BLaER1 treated with 17β-estradiol and CSF1 and Interleukin-3, amounts not matched to agents 10 nM and 100 nM (cell line): ENCODE data around the gene PPM1N.
A peak's percentile ranks its signal among the peaks of the same experiment; 100 is the strongest.

Source experiments
- H3K27ac ChIP-seq, 11 experiments: shearing (Covaris generic); formaldehyde crosslinking; 2 replicates each; pipeline ENCODE4 v1.8.1; 2022
- H3K27me3 ChIP-seq, 11 experiments: shearing (Covaris generic); formaldehyde crosslinking; 2 replicates each; pipeline ENCODE4 v1.8.1; 2022
- H3K36me3 ChIP-seq, 11 experiments: shearing (Covaris generic); formaldehyde crosslinking; 2 replicates each; pipeline ENCODE4 v1.8.1; 2022
- H3K4me1 ChIP-seq, 10 experiments: shearing (Covaris generic); formaldehyde crosslinking; 2 replicates each; pipeline ENCODE4 v1.8.1; 2022
- H3K4me2 ChIP-seq, 11 experiments: shearing (Covaris generic); formaldehyde crosslinking; 2 replicates each; pipeline ENCODE4 v1.8.1; 2022
- H3K4me3 ChIP-seq, 10 experiments: shearing (Covaris generic); formaldehyde crosslinking; 2 replicates each; pipeline ENCODE4 v1.8.1; 2022
- H3K9ac ChIP-seq, 11 experiments: shearing (Covaris generic); formaldehyde crosslinking; 2 replicates each; pipeline ENCODE4 v1.8.1; 2022
- H3K9me3 ChIP-seq, 11 experiments: shearing (Covaris generic); formaldehyde crosslinking; replicated peaks in 1 of 11; 2 replicates each; pipeline ENCODE4 v1.8.1; 2022
- H4K20me1 ChIP-seq, 11 experiments: shearing (Covaris generic); formaldehyde crosslinking; 2 replicates each; pipeline ENCODE4 v1.8.1; 2022
- Cebpa-rat ChIP-seq, 11 experiments: shearing (Covaris generic); IDR thresholded peaks; 2 replicates each; pipeline ENCODE4 v1.8.1; 2022

PPM1N gene

GRCh38 chr19:45472563-45473366, 25.5 kb upstream of the PPM1N start:
- no peak for TF ChIP-seq Cebpa-rat (IDR thresholded peaks at IDR 0.05)
- H3K27me3 ChIP-seq, result peaks cover 52 to 70% (median 62%) of the 10 kb centered on the region in 11 experiments

GRCh38 chr19:45473367-45473681, 24.9 kb upstream of the PPM1N start:
- H3K4me3 ChIP-seq, result no peak overlapping the region
- H4K20me1 ChIP-seq, result peaks cover 0 to 32% (median 8%) of the 10 kb centered on the region in 11 experiments; a peak in 15 of 22 replicates
- peaks cover 52 to 67% (median 62%) of the 10 kb centered on the region in 11 experiments for H3K27me3 ChIP-seq
- no peak for TF ChIP-seq Cebpa-rat (IDR thresholded peaks at IDR 0.05)
- no peak overlapping the region for H3K9ac ChIP-seq
- peaks cover 30 to 70% (median 62%) of the 10 kb centered on the region in 10 experiments for H3K4me1 ChIP-seq
- no peak overlapping the region for H3K27ac ChIP-seq
- H3K36me3 ChIP-seq, result no peaks in the 10 kb centered on the region
- no peaks in the 10 kb centered on the region for H3K9me3 ChIP-seq
- no peak overlapping the region for H3K4me2 ChIP-seq

More at GRCh38 chr19:45472563-45473366, 25.5 kb upstream of the PPM1N start:
- Histone ChIP-seq H3K27ac (no peak overlapping the region), H3K4me2 (peak overlapping the region in 10 of 11 experiments; percentile 2 to 65 (median 37); a peak in 17 of 22 replicates), H4K20me1 (peaks cover 0 to 36% (median 11%) of the 10 kb centered on the region in 11 experiments; a peak in 15 of 22 replicates), H3K36me3 (no peaks in the 10 kb centered on the region), H3K4me3 (peak overlapping the region in 1 of 10 experiments; percentile 46; a peak in 1 of 20 replicates), H3K9ac (peak overlapping the region in 1 of 11 experiments; percentile 4; a peak in 1 of 22 replicates), H3K9me3 (no peaks in the 10 kb centered on the region), H3K4me1 (peaks cover 29 to 69% (median 61%) of the 10 kb centered on the region in 10 experiments)

GRCh38 chr19:45473682-45474605, 24.3 kb upstream of the PPM1N start:
- H3K9ac ChIP-seq, result 0 out of 22 replicates have a peak overlapping the region, but pooled peaks of 1 of the 11 experiments have one; percentile 10
- H3K9me3 ChIP-seq, result no peaks in the 10 kb centered on the region
- peaks cover 30 to 67% (median 59%) of the 10 kb centered on the region in 10 experiments for H3K4me1 ChIP-seq
- no peak overlapping the region for H3K27ac ChIP-seq
- H4K20me1 ChIP-seq, result peaks cover 0 to 26% (median 4%) of the 10 kb centered on the region in 11 experiments; a peak in 11 of 22 replicates
- H3K27me3 ChIP-seq, result peaks cover 52 to 63% (median 62%) of the 10 kb centered on the region in 11 experiments
- H3K4me2 ChIP-seq, result no peak overlapping the region
- no peak for TF ChIP-seq Cebpa-rat (IDR thresholded peaks at IDR 0.05)
- H3K36me3 ChIP-seq, result no peaks in the 10 kb centered on the region
- H3K4me3 ChIP-seq, result no peak overlapping the region

GRCh38 chr19:45474606-45475521, 23.4 kb upstream of the PPM1N start:
- Histone ChIP-seq H3K27me3 (peaks cover 52 to 63% (median 62%) of the 10 kb centered on the region in 11 experiments), H3K27ac (no peak overlapping the region), H3K4me2 (peak overlapping the region in 4 of 11 experiments; percentile 3 to 38 (median 20); a peak in 2 of 22 replicates), H3K9me3 (no peaks in the 10 kb centered on the region), H3K4me3 (no peak overlapping the region), H3K4me1 (peaks cover 28 to 62% (median 54%) of the 10 kb centered on the region in 10 experiments), H3K9ac (no peak overlapping the region), H4K20me1 (peaks cover 0 to 23% (median 4%) of the 10 kb centered on the region in 11 experiments; a peak in 11 of 22 replicates), H3K36me3 (no peaks in the 10 kb centered on the region)
- TF ChIP-seq Cebpa-rat (IDR thresholded peaks at IDR 0.05), result no peak

GRCh38 chr19:45475537-45476291, 22.5 kb upstream of the PPM1N start:
- Histone ChIP-seq H3K4me2 (peak overlapping the region in 9 of 11 experiments; percentile 7 to 60 (median 38); a peak in 15 of 22 replicates), H3K4me3 (no peak overlapping the region), H3K9ac (no peak overlapping the region), H4K20me1 (peaks cover 0 to 19% (median 4%) of the 10 kb centered on the region in 11 experiments; a peak in 11 of 22 replicates), H3K9me3 (no peaks in the 10 kb centered on the region), H3K36me3 (no peaks in the 10 kb centered on the region), H3K27ac (no peak overlapping the region), H3K27me3 (peaks cover 50 to 59% (median 58%) of the 10 kb centered on the region in 11 experiments), H3K4me1 (peaks cover 20 to 53% (median 45%) of the 10 kb centered on the region in 10 experiments)
- TF ChIP-seq Cebpa-rat (IDR thresholded peaks at IDR 0.05), result no peak

GRCh38 chr19:45476304-45476703, 21.9 kb upstream of the PPM1N start:
- Histone ChIP-seq H3K4me1 (peaks cover 17 to 48% (median 39%) of the 10 kb centered on the region in 10 experiments), H3K27me3 (peaks cover 44 to 53% (median 52%) of the 10 kb centered on the region in 11 experiments), H3K4me2 (peak overlapping the region in 9 of 11 experiments; percentile 7 to 60 (median 38); a peak in 15 of 22 replicates), H3K9me3 (no peaks in the 10 kb centered on the region), H3K27ac (no peak overlapping the region), H3K4me3 (no peak overlapping the region), H4K20me1 (peaks cover 0 to 18% (median 4%) of the 10 kb centered on the region in 11 experiments; a peak in 9 of 22 replicates), H3K36me3 (no peaks in the 10 kb centered on the region), H3K9ac (0 out of 22 replicates have a peak overlapping the region, but pooled peaks of 1 of the 11 experiments have one; percentile 30)
- TF ChIP-seq Cebpa-rat (IDR thresholded peaks at IDR 0.05), result no peak

GRCh38 chr19:45477186-45477585, 21.1 kb upstream of the PPM1N start:
- no peak overlapping the region for H3K9ac ChIP-seq
- peaks cover 0 to 13% (median under 1%) of the 10 kb centered on the region in 11 experiments; a peak in 8 of 22 replicates for H4K20me1 ChIP-seq
- no peak overlapping the region for H3K4me3 ChIP-seq
- H3K27ac ChIP-seq, result no peak overlapping the region
- no peak for TF ChIP-seq Cebpa-rat (IDR thresholded peaks at IDR 0.05)
- H3K27me3 ChIP-seq, result peaks cover 36 to 45% (median 43%) of the 10 kb centered on the region in 11 experiments
- no peaks in the 10 kb centered on the region for H3K36me3 ChIP-seq
- peaks cover 15 to 41% (median 33%) of the 10 kb centered on the region in 10 experiments for H3K4me1 ChIP-seq
- peak overlapping the region; percentile 4 to 86 (median 78); a peak in 15 of 22 replicates for H3K4me2 ChIP-seq
- no peaks in the 10 kb centered on the region for H3K9me3 ChIP-seq
